HEK293 (cell line): ENCODE data around the gene KATNAL1.

Experiments used
- CTCF ChIP-seq: fragments of 450-650 bp; formaldehyde crosslinking; IDR thresholded peaks from 2 replicates; pipeline ENCODE4 v1.5.1; 2016; ENCODE audit warnings: missing biosample characterization, missing genetic modification characterization
- SP3 ChIP-seq: fragments of 450-650 bp; formaldehyde crosslinking; IDR thresholded peaks from 2 replicates; pipeline ENCODE4 v1.5.1; 2016; ENCODE audit warnings: missing biosample characterization, missing genetic modification characterization
- ZBTB49 ChIP-seq: fragments of 450-650 bp; formaldehyde crosslinking; IDR thresholded peaks from 2 replicates; pipeline ENCODE4 v1.5.1; 2016; ENCODE audit warnings: missing biosample characterization, missing genetic modification characterization, low read depth
- ZNF211 ChIP-seq: fragments of 450-650 bp; formaldehyde crosslinking; IDR thresholded peaks from 2 replicates; pipeline ENCODE4 v1.5.1; 2016; ENCODE audit warnings: low read depth, missing biosample characterization, missing genetic modification characterization
- ZNF239 ChIP-seq: fragments of 450-650 bp; formaldehyde crosslinking; IDR thresholded peaks from 2 replicates; pipeline ENCODE4 v1.5.1; 2016; ENCODE audit warnings: missing biosample characterization, missing genetic modification characterization
- ZNF280C ChIP-seq: fragments of 450-650 bp; formaldehyde crosslinking; IDR thresholded peaks from 2 replicates; pipeline ENCODE4 v1.5.1; 2016; ENCODE audit warnings: missing biosample characterization, missing genetic modification characterization
- TF ChIP-seq, protein P1 (sequence below): sonication (generic); formaldehyde crosslinking; IDR thresholded peaks from 2 replicates; pipeline ENCODE4 v1.8.1; 2022; ENCODE audit warnings: mild to moderate bottlenecking, moderate library complexity, missing genetic modification reagents

GRCh38 chr13:30165071-30165470 lies 142.3 kb downstream of the KATNAL1 start:
- no peak for TF ChIP-seq ZNF239 (tag by site-specific recombination)
- TF ChIP-seq, protein P1, sequence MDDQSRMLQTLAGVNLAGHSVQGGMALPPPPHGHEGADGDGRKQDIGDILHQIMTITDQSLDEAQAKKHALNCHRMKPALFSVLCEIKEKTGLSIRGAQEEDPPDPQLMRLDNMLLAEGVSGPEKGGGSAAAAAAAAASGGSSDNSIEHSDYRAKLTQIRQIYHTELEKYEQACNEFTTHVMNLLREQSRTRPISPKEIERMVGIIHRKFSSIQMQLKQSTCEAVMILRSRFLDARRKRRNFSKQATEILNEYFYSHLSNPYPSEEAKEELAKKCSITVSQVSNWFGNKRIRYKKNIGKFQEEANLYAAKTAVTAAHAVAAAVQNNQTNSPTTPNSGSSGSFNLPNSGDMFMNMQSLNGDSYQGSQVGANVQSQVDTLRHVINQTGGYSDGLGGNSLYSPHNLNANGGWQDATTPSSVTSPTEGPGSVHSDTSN (CRISPR knock-in tag), result no peak
- no peak for TF ChIP-seq ZNF280C (tag by site-specific recombination)
- no peak for TF ChIP-seq ZNF211 (tag by site-specific recombination)
- no peak for TF ChIP-seq CTCF
- TF ChIP-seq SP3 (tag by site-specific recombination), result no peak
- TF ChIP-seq ZBTB49 (tag by site-specific recombination), result no peak
